Neural cell (in vitro differentiated cells): ENCODE measurements around the gene CTRB1.

ENCODE experiments used
- EP300 ChIP-seq: fragments of 450-650 bp; conservative IDR thresholded peaks from 2 replicates; pipeline ENCODE4 v1.6.1; 2014; ENCODE audit warnings: antibody characterized with exemption, mild to moderate bottlenecking, moderate library complexity; ENCODE audit not compliant: poor library complexity, severe bottlenecking
- EZH2 ChIP-seq: fragments of 200-600, 300-800 bp; shearing (Covaris generic), sonication (generic); IDR thresholded peaks from 2 replicates; pipeline ENCODE4 v1.6.1; 2014; ENCODE audit warnings: antibody characterized with exemption, low read length, borderline replicate concordance, mild to moderate bottlenecking; ENCODE audit not compliant: insufficient read depth, poor library complexity, severe bottlenecking
- RAD21 ChIP-seq: fragments of 450-650 bp; conservative IDR thresholded peaks from 2 replicates; pipeline ENCODE4 v1.6.1; 2014; ENCODE audit warnings: antibody characterized with exemption, mild to moderate bottlenecking, moderate library complexity
- TAF1 ChIP-seq: IDR thresholded peaks from 2 replicates; pipeline ENCODE4 v1.6.1; 2012; ENCODE audit warnings: low read depth
- TF ChIP-seq, protein P1 (sequence below): fragments of 450-650 bp; IDR thresholded peaks from 2 replicates; pipeline ENCODE4 v1.5.1; 2014; ENCODE audit warnings: antibody characterized with exemption, mild to moderate bottlenecking, moderate library complexity; ENCODE audit not compliant: poor library complexity, severe bottlenecking

DNA sequence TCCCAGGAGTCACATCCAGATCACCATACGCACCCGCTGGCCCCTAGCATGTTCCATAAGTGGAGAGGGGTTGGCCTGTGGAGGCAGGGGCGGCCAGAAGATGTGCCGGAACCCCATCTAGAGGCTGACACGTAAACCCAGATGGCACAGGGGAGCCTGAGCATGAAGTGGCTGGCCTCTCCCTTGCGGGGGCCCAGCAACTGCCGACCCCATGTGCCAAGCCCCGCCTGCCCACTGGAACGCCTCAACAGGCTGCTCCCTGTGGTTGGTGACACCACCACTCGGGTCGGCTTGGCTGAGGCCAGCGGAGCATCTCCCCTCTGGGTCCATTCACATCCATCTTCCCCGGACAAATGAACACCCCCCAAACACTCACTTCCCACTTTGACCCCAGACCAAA, 23.2 kb downstream of the CTRB1 start:
- no peak for TF ChIP-seq RAD21
- TF ChIP-seq, protein P1, sequence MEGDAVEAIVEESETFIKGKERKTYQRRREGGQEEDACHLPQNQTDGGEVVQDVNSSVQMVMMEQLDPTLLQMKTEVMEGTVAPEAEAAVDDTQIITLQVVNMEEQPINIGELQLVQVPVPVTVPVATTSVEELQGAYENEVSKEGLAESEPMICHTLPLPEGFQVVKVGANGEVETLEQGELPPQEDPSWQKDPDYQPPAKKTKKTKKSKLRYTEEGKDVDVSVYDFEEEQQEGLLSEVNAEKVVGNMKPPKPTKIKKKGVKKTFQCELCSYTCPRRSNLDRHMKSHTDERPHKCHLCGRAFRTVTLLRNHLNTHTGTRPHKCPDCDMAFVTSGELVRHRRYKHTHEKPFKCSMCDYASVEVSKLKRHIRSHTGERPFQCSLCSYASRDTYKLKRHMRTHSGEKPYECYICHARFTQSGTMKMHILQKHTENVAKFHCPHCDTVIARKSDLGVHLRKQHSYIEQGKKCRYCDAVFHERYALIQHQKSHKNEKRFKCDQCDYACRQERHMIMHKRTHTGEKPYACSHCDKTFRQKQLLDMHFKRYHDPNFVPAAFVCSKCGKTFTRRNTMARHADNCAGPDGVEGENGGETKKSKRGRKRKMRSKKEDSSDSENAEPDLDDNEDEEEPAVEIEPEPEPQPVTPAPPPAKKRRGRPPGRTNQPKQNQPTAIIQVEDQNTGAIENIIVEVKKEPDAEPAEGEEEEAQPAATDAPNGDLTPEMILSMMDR = no peak
- TF ChIP-seq EZH2 = no peak
- no peak for TF ChIP-seq TAF1
- no peak for TF ChIP-seq EP300
